ENCODE results near the gene LRRC36. TPM values are rescaled to one million over a fixed set of nuclear protein-coding genes. Genes with fewer than 3 reads are reported as not detected.

The LRRC36 gene
- total RNA-seq, 1 donor from 2014 or later, result not detected

DNA sequence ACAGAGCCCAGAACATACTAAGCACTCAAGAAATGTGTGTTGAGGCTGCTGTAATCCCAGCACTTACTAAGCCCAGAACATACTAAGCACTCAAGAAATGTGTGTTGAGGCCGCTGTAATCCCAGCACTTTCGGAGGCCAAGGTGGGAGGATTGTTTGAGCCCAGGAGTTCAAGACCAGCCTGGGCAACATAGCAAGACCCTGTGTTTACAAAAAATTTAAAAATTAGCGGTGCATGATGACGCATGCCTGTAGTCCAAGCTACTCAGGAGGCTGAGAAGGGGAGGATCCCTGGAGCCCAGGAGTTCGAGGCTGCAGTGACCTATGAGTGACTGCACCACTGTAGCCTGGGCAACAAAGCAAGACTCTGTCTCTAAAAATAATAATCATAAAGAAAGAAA lies 96.4 kb downstream of the LRRC36 start:
- intact Hi-C loops (cut with micrococcal nuclease), result no loop called here
- H3K4me1 ChIP-seq, result peaks cover 13% of the 10 kb centered on the region

DNA sequence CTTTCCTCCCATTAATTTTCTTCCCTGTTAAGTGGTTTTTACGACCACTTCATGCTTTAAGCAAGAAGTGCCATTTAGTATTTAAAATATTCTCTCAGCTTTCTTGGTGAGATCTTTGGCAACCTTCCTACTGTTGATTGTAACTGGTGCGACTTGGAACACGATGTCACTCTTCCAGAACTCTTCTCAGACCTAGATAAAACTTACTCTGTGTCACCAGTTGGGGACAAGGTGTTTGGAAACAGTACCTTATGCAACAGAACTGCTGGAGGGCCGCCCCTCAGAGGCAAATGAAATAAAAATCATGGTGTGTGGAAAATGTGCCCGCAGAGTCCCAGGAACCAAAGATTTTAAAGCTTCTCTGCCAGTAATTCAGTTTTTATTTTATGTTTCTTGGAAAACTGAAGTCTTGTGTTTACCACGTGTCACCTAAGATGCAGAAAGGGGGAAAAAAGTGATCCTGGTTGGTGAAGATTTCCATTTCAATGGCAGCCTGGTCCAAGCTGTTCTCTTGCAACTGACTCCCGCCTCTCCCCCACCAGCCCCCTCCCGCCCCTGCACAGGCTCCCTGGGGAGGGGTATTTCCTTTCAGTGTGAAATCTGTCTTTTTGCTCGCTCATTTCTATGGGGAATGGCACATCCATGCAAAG lies 97.1 kb downstream of the LRRC36 start:
- Histone ChIP-seq H3K9me3 (replicated peaks) (no peaks in the 10 kb centered on the region), H3K4me3 (no peak overlapping the region), H3K4me1 (peaks cover 20% of the 10 kb centered on the region), H3K27ac (replicated peaks) (no peak overlapping the region), H3K27me3 (ENCODE audit: low read depth) (peaks cover 49% of the 10 kb centered on the region), H3K36me3 (no peaks in the 10 kb centered on the region)
- intact Hi-C loops (cut with micrococcal nuclease), result no loop called here
- DNase-seq, result no peak
- TF ChIP-seq, protein P1, sequence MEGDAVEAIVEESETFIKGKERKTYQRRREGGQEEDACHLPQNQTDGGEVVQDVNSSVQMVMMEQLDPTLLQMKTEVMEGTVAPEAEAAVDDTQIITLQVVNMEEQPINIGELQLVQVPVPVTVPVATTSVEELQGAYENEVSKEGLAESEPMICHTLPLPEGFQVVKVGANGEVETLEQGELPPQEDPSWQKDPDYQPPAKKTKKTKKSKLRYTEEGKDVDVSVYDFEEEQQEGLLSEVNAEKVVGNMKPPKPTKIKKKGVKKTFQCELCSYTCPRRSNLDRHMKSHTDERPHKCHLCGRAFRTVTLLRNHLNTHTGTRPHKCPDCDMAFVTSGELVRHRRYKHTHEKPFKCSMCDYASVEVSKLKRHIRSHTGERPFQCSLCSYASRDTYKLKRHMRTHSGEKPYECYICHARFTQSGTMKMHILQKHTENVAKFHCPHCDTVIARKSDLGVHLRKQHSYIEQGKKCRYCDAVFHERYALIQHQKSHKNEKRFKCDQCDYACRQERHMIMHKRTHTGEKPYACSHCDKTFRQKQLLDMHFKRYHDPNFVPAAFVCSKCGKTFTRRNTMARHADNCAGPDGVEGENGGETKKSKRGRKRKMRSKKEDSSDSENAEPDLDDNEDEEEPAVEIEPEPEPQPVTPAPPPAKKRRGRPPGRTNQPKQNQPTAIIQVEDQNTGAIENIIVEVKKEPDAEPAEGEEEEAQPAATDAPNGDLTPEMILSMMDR (IDR thresholded peaks at IDR 0.05; ENCODE audit: borderline replicate concordance), result no peak

More for the DNA sequence above, 96.4 kb downstream of the LRRC36 start:
- peaks cover 46% of the 10 kb centered on the region for H3K27me3 ChIP-seq (ENCODE audit: low read depth)
- TF ChIP-seq, protein P1 (IDR thresholded peaks at IDR 0.05; ENCODE audit: borderline replicate concordance), result no peak
- H3K36me3 ChIP-seq, result no peaks in the 10 kb centered on the region
- H3K4me3 ChIP-seq, result no peak overlapping the region
- DNase-seq, result no peak
- no peak overlapping the region for H3K27ac ChIP-seq (replicated peaks)
- no peaks in the 10 kb centered on the region for H3K9me3 ChIP-seq (replicated peaks)

DNA sequence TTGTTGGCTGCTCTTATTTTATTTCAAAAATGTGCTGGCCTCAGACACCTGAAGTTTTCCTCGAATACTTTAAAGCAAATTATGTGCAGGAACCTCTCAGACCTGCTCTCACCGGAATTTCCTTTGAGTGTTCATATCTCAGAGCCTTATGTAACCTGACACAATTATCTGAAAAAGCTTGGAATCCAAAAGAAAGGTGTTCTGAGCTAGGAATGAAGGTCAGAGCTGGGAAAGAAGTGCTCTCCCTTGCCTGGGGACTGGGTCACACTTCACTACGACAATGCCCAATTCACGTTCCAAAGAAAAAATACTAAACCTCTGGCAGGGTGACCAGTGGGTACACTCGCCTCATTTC lies 97.6 kb downstream of the LRRC36 start:
- Histone ChIP-seq H3K9me3 (replicated peaks) (no peaks in the 10 kb centered on the region), H3K27ac (replicated peaks) (no peak overlapping the region), H3K4me1 (peaks cover 23% of the 10 kb centered on the region), H3K27me3 (ENCODE audit: low read depth) (peaks cover 54% of the 10 kb centered on the region), H3K36me3 (no peaks in the 10 kb centered on the region), H3K4me3 (no peak overlapping the region)
- no peak for DNase-seq
- intact Hi-C loops (cut with micrococcal nuclease), result no loop called here
- TF ChIP-seq, protein P1 (IDR thresholded peaks at IDR 0.05; ENCODE audit: borderline replicate concordance), result no peak

DNA sequence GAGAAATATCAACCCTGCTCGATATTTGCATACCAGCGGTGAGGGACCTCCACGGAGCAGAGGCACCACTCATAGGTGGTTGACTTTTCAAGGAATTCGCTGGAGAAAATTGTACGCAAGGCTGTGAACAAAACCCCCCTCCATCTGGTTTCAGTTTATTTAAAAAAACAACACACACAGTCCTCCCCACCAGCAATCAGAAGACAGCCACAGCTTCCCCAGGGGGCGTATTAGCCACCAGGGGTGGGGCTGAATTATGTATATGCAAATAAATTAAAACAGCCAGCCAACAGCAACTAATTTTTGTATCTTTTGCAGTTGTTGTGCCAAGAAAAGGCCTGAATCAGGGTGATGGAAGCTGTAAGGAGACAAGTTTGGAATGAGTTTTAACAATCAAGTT lies 98.4 kb downstream of the LRRC36 start:
- peaks cover 61% of the 10 kb centered on the region for H3K27me3 ChIP-seq (ENCODE audit: low read depth)
- peaks cover 32% of the 10 kb centered on the region for H3K4me1 ChIP-seq
- no peaks in the 10 kb centered on the region for H3K9me3 ChIP-seq (replicated peaks)
- no peak overlapping the region for H3K27ac ChIP-seq (replicated peaks)
- TF ChIP-seq, protein P1 (IDR thresholded peaks at IDR 0.05; ENCODE audit: borderline replicate concordance), result no peak
- intact Hi-C loops (cut with micrococcal nuclease), result no loop called here
- H3K36me3 ChIP-seq, result no peaks in the 10 kb centered on the region
- no peak overlapping the region for H3K4me3 ChIP-seq
- no peak for DNase-seq

DNA sequence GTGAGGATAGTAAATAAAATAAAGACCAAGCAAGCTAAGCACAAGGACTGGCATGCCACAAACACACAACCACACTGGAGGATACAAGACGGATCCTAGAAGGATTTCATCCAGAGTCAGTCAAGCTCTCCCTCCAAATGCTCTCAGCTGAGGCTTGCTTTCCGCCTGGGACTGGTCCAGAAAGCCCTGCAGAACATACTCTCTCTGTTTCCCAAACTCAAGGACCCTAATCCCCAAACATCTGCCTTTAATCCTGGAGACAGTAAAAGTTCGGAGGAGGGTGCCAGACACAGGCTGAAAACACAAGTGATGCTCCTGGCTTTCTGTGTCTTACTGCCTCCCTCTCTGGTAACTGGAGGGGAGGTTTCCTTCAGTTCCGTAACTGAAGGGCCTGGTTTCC lies 99.0 kb downstream of the LRRC36 start:
- H3K27ac ChIP-seq (replicated peaks), result no peak overlapping the region
- no peak for DNase-seq
- no peaks in the 10 kb centered on the region for H3K9me3 ChIP-seq (replicated peaks)
- H3K27me3 ChIP-seq (ENCODE audit: low read depth), result peaks cover 65% of the 10 kb centered on the region
- H3K4me3 ChIP-seq, result no peak overlapping the region
- peaks cover 37% of the 10 kb centered on the region for H3K4me1 ChIP-seq
- intact Hi-C loops (cut with micrococcal nuclease), result no loop called here
- TF ChIP-seq, protein P1 (IDR thresholded peaks at IDR 0.05; ENCODE audit: borderline replicate concordance), result no peak
- no peaks in the 10 kb centered on the region for H3K36me3 ChIP-seq
